ENCODE data around the gene TRH.

- TF ChIP-seq, protein P1, sequence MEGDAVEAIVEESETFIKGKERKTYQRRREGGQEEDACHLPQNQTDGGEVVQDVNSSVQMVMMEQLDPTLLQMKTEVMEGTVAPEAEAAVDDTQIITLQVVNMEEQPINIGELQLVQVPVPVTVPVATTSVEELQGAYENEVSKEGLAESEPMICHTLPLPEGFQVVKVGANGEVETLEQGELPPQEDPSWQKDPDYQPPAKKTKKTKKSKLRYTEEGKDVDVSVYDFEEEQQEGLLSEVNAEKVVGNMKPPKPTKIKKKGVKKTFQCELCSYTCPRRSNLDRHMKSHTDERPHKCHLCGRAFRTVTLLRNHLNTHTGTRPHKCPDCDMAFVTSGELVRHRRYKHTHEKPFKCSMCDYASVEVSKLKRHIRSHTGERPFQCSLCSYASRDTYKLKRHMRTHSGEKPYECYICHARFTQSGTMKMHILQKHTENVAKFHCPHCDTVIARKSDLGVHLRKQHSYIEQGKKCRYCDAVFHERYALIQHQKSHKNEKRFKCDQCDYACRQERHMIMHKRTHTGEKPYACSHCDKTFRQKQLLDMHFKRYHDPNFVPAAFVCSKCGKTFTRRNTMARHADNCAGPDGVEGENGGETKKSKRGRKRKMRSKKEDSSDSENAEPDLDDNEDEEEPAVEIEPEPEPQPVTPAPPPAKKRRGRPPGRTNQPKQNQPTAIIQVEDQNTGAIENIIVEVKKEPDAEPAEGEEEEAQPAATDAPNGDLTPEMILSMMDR (IDR thresholded peaks at IDR 0.05; ENCODE audit: low read length): no peak
- no peak for TF ChIP-seq EZH2 (IDR thresholded peaks at IDR 0.05; ENCODE audit: borderline replicate concordance, low read length)
These were observed 1.2 kb downstream of the TRH start for GRCh38 chr3:129975705-129976048.
